GM12878 (cell line): Measurements from ENCODE around the gene CHCHD6. TPM values are rescaled to one million over a fixed set of nuclear protein-coding genes. Genes with fewer than 3 reads are reported as not detected.

Source experiments
- ATAC-seq: fragments of 200-7000 bp; cut with Tn5 transposase; 3 replicates; pipeline ENCODE4 v1.9.1; 2020; ENCODE audit warnings: mild to moderate bottlenecking, moderate library complexity
- BruUV-seq: library from RNA; stranded (reverse); fragments of 400-500 nt; replicated peaks from 2 replicates; lab custom pipeline; 2021; lab: Mats Ljungman, UMichigan
- CTCF ChIA-PET: fragments of 300-600 bp; sonication (Branson Sonifier 250); formaldehyde crosslinking; extraction: SDS; loops from one replicate; lab custom pipeline; 2021; ENCODE audit warnings: inconsistent platforms; lab: Yijun Ruan, JAX
- POLR2A ChIA-PET: fragments of 350-600 bp; formaldehyde crosslinking; extraction: SDS; loops from one replicate; lab custom pipeline; 2021; ENCODE audit warnings: inconsistent platforms; lab: Charles Lee
- RAD21 ChIA-PET: fragments of 300-600 bp; sonication (Branson Sonifier 250); formaldehyde crosslinking; loops from one replicate; lab custom pipeline; 2023; ENCODE audit warnings: antibody characterized with exemption; ENCODE audit not compliant: unreplicated experiment; lab: Charles Lee
- SMC1A ChIA-PET: fragments of 300-600 bp; sonication (Branson Sonifier 250); formaldehyde crosslinking; loops from one replicate; lab custom pipeline; 2023; ENCODE audit not compliant: unreplicated experiment, uncharacterized antibody; lab: Charles Lee
- DNase-seq: peaks from one replicate; pipeline ENCODE4 v3.0.0-alpha.2; 2011; ENCODE audit warnings: low read depth, low spot score
- FAIRE-seq: peaks from 3 replicates; lab custom pipeline; 2011; peaks lifted over from hg19 to GRCh38; lab: Jason Lieb, UNC
- H2AFZ ChIP-seq: 2 replicates; pipeline ENCODE4 v1.6.0; 2011; ENCODE audit warnings: low read depth, low read length, control low read depth; ENCODE audit not compliant: control insufficient read depth
- H3K27ac ChIP-seq: 2 replicates; pipeline ENCODE4 v1.5.1; 2011; ENCODE audit warnings: control low read depth; ENCODE audit not compliant: control insufficient read depth, insufficient read depth
- H3K27me3 ChIP-seq, 2 experiments: replicated peaks in 1 of 2; 2 replicates each; pipeline versions ENCODE4 v1.6.0 to v1.6.1; 2011; ENCODE audit warnings: low read length in 1 of 2; ENCODE audit not compliant: control insufficient read depth in 2 of 2, insufficient read depth in 2 of 2
- H3K36me3 ChIP-seq, 2 experiments: 2 replicates each; pipeline ENCODE4 v1.5.1; 2011; ENCODE audit warnings: low read length in 1 of 2; ENCODE audit not compliant: control insufficient read depth in 2 of 2, insufficient read depth in 2 of 2
- H3K4me1 ChIP-seq: 2 replicates; pipeline ENCODE4 v1.6.1; 2011; ENCODE audit warnings: mild to moderate bottlenecking, low read length, moderate library complexity, mixed read lengths; ENCODE audit not compliant: control insufficient read depth, insufficient read depth
- H3K4me2 ChIP-seq: 2 replicates; pipeline ENCODE4 v1.6.0; 2011; ENCODE audit warnings: control low read depth; ENCODE audit not compliant: control insufficient read depth, insufficient read depth
- H3K4me3 ChIP-seq: fragments of 200-600 bp; sonication (generic); 2 replicates; pipeline ENCODE4 v1.5.1; 2016
- H3K79me2 ChIP-seq: 2 replicates; pipeline ENCODE4 v1.6.0; 2011; ENCODE audit warnings: low read length; ENCODE audit not compliant: control insufficient read depth, insufficient read depth
- H3K9ac ChIP-seq: 2 replicates; pipeline ENCODE4 v1.8.0; 2011; ENCODE audit warnings: low read length, control low read depth, mixed read lengths; ENCODE audit not compliant: control insufficient read depth, insufficient read depth
- H3K9me3 ChIP-seq: replicated peaks from 3 replicates; pipeline ENCODE4 v1.5.1; 2011; ENCODE audit warnings: mild to moderate bottlenecking, low read length; ENCODE audit not compliant: control insufficient read depth, insufficient read depth
- H4K20me1 ChIP-seq: 2 replicates; pipeline ENCODE4 v1.6.0; 2011; ENCODE audit not compliant: control insufficient read depth, insufficient read depth
- BHLHE40 ChIP-seq, 2 experiments: fragments of 450-650 bp in 1 of 2; IDR thresholded peaks; 2 replicates each; pipeline ENCODE4 v1.6.1; 2011 to 2017; ENCODE audit warnings: low read depth in 2 of 2, borderline replicate concordance in 1 of 2, improper control_type of control experiment in 1 of 2, low read length in 1 of 2, mild to moderate bottlenecking in 1 of 2
- NBN ChIP-seq: fragments of 450-650 bp; IDR thresholded peaks from 2 replicates; pipeline ENCODE4 v1.6.1; 2016
- NKRF ChIP-seq: fragments of 450-650 bp; conservative IDR thresholded peaks from 2 replicates; pipeline ENCODE4 v1.6.1; 2017; ENCODE audit warnings: mild to moderate bottlenecking, moderate library complexity
- ZNF207 ChIP-seq: fragments of 450-650 bp; IDR thresholded peaks from 2 replicates; pipeline ENCODE4 v1.6.1; 2014; ENCODE audit warnings: antibody characterized with exemption, mild to moderate bottlenecking, borderline replicate concordance
- WGBS: methylation state at CpG from one replicate; pipeline ENCODE4 v1.1.6; 2016; ENCODE audit warnings: low lambda C conversion rate; ENCODE audit not compliant: insufficient replicate concordance, insufficient coverage; ENCODE audit errors: missing lambda C conversion rate; 5-methylcytosine and 5-hydroxymethylcytosine counted together
- in situ Hi-C: fragments of 300-500 bp; cut with MboI; formaldehyde crosslinking; loops from 9 replicates; pipeline ENCODE4 v1.14.3; 2018; ENCODE audit warnings: mixed read lengths
- intact Hi-C: fragments of 100-400 bp; cut with micrococcal nuclease; formaldehyde crosslinking; loops from one replicate; pipeline ENCODE4 v1.14.2; 2022; ENCODE audit not compliant: unreplicated experiment
- polyA plus RNA-seq, 11 experiments: library from polyadenylated mRNA; depleted of rRNA in 4 of 11; unstranded in 6 of 11; stranded (reverse) in 5 of 11; fragments of >200 nt; fragmentation: Nextera tagmentation in 4 of 11; fragmentation: Illumina TruSeq in 1 of 11; extraction: Ambion mirVana in 4 of 11; extraction: Trizol in 1 of 11; gene quantifications; 1 replicate in 1 of 11; 2 replicates in 10 of 11; pipeline versions ENCODE4 v1.2.1 to v1.2.3, GENCODE V29; 2011 to 2016; ENCODE audit warnings: inconsistent platforms in 2 of 11, missing spikeins in 2 of 11, low read depth in 1 of 11
- total RNA-seq, 4 experiments: library from RNA; depleted of rRNA in 3 of 4; stranded (reverse); fragments of >200 nt in 3 of 4; fragmentation: Illumina TruSeq in 1 of 4; extraction: Trizol in 1 of 4; gene quantifications; 2 replicates each; pipeline versions ENCODE4 v1.2.1 to v1.2.3, GENCODE V29; 2013 to 2021
- TF ChIP-seq, protein P1 (sequence below): fragments of 450-650 bp; IDR thresholded peaks from 2 replicates; pipeline ENCODE4 v1.6.1; 2016; ENCODE audit warnings: mild to moderate bottlenecking

Gene CHCHD6
- total and polyA plus RNA-seq, 10 of the 15 experiments (the other 5 are each of a cell fraction or from before 2014, with no cell fraction given) = 2.7 to 16.7 (median 12.3) TPM

DNA sequence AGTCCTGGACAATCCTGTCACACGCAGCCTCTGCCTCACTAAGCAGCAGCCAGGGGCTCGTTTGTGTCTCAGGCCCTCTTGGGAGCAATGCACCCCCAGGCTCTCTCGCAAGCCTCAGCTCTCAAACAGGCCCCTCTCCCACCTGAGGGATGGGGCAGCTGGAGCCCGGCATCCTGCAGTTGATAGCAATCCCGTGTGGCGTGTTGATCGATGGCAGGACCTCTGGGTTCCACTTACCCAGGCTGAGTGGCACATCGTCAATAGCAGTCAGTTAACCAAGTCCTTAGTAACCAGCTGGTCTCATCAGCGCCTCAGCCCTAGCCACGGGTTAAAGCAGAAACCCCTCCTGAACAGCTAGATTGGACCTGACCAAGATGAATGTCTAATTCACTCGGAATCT is 242.4 kb downstream of the CHCHD6 start:
- no TSS peak for BruUV-seq
- no peak overlapping the region for H3K4me2 ChIP-seq
- no peak overlapping the region for H3K27ac ChIP-seq
- no peaks in the 10 kb centered on the region; a peak in 1 of 4 replicates for H3K36me3 ChIP-seq
- RAD21 ChIA-PET = no interaction called here
- H2AFZ ChIP-seq = no peak overlapping the region
- TF ChIP-seq ZNF207 (no peak), NKRF (no peak)
- TF ChIP-seq, protein P1, sequence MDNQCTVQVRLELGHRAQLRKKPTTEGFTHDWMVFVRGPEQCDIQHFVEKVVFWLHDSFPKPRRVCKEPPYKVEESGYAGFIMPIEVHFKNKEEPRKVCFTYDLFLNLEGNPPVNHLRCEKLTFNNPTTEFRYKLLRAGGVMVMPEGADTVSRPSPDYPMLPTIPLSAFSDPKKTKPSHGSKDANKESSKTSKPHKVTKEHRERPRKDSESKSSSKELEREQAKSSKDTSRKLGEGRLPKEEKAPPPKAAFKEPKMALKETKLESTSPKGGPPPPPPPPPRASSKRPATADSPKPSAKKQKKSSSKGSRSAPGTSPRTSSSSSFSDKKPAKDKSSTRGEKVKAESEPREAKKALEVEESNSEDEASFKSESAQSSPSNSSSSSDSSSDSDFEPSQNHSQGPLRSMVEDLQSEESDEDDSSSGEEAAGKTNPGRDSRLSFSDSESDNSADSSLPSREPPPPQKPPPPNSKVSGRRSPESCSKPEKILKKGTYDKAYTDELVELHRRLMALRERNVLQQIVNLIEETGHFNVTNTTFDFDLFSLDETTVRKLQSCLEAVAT = no peak
- in situ Hi-C loops = no loop called here
- POLR2A ChIA-PET = no interaction called here
- ATAC-seq (no peak), DNase-seq (no peak), FAIRE-seq (no peak)
- H3K4me1 ChIP-seq = no peaks in the 10 kb centered on the region
- H3K9ac ChIP-seq = no peak overlapping the region
- H3K4me3 ChIP-seq = no peak overlapping the region
- H3K9me3 ChIP-seq = no peaks in the 10 kb centered on the region
- H3K79me2 ChIP-seq = no peaks in the 10 kb centered on the region
- H3K27me3 ChIP-seq = no peaks in the 10 kb centered on the region
- H4K20me1 ChIP-seq = no peaks in the 10 kb centered on the region
- CTCF ChIA-PET = no interaction called here
- 73% methylated on average over 11 of the region's 11 CpGs for WGBS
- SMC1A ChIA-PET = no interaction called here
- intact Hi-C loops = no loop called here

- SMC1A ChIA-PET = no interaction called here
- H3K9ac ChIP-seq = no peak overlapping the region
- no peaks in the 10 kb centered on the region for H3K9me3 ChIP-seq
- no peak overlapping the region for H3K27ac ChIP-seq
- no peaks in the 10 kb centered on the region for H3K4me1 ChIP-seq
- in situ Hi-C loops (no loop called here), intact Hi-C loops (no loop called here)
- DNase-seq (no peak), FAIRE-seq (no peak), ATAC-seq (no peak)
- POLR2A ChIA-PET = no interaction called here
- TF ChIP-seq BHLHE40 (IDR thresholded peaks at IDR 0.05; ENCODE audit: borderline replicate concordance in 1 of 2, low read depth in 2 of 2, low read length in 1 of 2) = peak; percentile 12 to 36; a peak in 1 of 4 replicates
- TF ChIP-seq NBN = no peak
- H2AFZ ChIP-seq = no peak overlapping the region
- H3K36me3 ChIP-seq = no peaks in the 10 kb centered on the region; a peak in 1 of 4 replicates
- no peaks in the 10 kb centered on the region for H4K20me1 ChIP-seq
- RAD21 ChIA-PET = no interaction called here
- CTCF ChIA-PET = no interaction called here
- H3K4me3 ChIP-seq = no peak overlapping the region
- no peaks in the 10 kb centered on the region for H3K79me2 ChIP-seq
- 50% methylated on average over 8 of the region's 8 CpGs for WGBS
- no TSS peak for BruUV-seq
- no peak overlapping the region for H3K4me2 ChIP-seq
- H3K27me3 ChIP-seq = no peaks in the 10 kb centered on the region
Measured at GRCh38 chr3:126947429-126947828, 243.4 kb downstream of the CHCHD6 start.
